GM18909 (cell line): ENCODE results near the gene TUFT1.
"Not testable (repeated sequence)": the region's sequence is repeated elsewhere in the genome, so short reads cannot be mapped to it uniquely, and the experiment has no call there.

ENCODE experiments used
- ATAC-seq: cut with Tn5 transposase; IDR thresholded peaks from one replicate; pipeline ENCODE4 v1.9.1; 2021; ENCODE audit warnings: mild to moderate bottlenecking; ENCODE audit not compliant: unreplicated experiment, poor library complexity

Gene TUFT1

DNA sequence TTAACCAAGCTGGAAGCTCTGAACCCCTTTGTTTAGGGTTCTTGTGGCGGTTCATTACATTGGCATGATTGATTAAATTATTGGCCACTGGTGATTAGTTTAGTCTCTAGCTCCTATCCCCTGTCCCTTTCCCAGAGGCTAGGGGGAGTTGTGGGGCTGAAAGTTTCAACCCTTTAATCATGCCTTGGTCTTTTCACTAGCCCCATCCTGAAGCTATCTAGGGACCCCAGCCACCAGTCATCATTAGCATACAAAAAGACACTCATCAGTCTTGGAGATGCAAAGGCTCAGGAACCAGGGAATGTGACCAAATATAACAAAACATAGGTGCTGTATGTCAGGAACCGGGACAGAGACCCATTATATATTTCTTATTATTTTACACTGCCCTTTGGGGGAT, 37.1 kb downstream of the TUFT1 start:
- no peak for ATAC-seq

DNA sequence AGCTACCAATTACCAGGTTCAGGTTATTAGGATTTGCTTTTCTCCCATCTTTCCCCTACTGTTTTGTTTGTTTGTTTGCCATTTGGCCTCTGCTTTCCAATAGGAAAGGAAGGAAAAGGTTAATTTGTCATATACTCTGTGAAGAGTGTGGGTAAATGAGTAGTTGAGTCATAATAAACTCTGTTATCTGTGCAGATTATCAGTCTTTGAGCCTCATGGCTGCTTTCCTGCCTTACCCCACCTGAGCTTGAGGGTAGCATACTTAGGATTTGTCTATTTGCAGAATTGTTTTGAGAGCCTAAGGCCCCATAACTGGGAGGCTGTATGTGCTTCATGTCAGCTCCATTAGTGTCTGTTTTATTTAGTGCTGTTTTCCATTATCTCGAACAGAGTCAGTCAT, 38.8 kb downstream of the TUFT1 start:
- no peak for ATAC-seq

GRCh38 chr1:151579436-151580225, 39.5 kb downstream of the TUFT1 start:
- ATAC-seq = no peak

- no peak for ATAC-seq
Observed at GRCh38 chr1:151581451-151581850, 41.3 kb downstream of the TUFT1 start.

GRCh38 chr1:151581921-151582320, 41.8 kb downstream of the TUFT1 start:
- ATAC-seq = no peak

GRCh38 chr1:151583796-151584195, 43.7 kb downstream of the TUFT1 start:
- ATAC-seq = no peak

DNA sequence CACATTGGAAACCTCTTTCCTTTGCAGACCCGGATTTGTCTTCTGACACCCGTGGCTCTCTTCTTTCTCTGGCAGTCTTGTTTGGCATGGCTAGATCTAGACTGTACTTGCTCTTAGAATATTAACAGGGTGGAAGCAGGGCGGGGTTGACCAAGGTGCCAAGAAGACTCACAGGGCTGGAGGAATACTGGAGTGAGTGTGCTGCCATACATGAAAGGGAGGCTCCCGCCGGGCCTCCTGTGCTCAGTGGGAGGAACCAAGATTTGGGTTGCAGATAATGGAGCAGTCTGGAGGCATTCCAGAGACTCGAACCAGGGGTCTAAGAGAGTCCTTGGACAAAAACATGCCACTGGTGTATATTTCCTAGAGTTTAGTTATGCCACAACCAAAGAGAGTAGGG, 44.2 kb downstream of the TUFT1 start:
- ATAC-seq = no peak

GRCh38 chr1:151584780-151585179, 44.7 kb downstream of the TUFT1 start:
- ATAC-seq = no peak

GRCh38 chr1:151585622-151586021, 45.5 kb downstream of the TUFT1 start:
- no peak for ATAC-seq

- ATAC-seq = no peak
Observed at GRCh38 chr1:151590961-151591360, 50.9 kb downstream of the TUFT1 start.

- ATAC-seq = no peak
Observed at GRCh38 chr1:151593730-151594129, 53.6 kb downstream of the TUFT1 start.

- ATAC-seq = no peak
Observed at GRCh38 chr1:151594143-151594625, 54.1 kb downstream of the TUFT1 start.

GRCh38 chr1:151596166-151596953, 56.3 kb downstream of the TUFT1 start:
- no peak for ATAC-seq

DNA sequence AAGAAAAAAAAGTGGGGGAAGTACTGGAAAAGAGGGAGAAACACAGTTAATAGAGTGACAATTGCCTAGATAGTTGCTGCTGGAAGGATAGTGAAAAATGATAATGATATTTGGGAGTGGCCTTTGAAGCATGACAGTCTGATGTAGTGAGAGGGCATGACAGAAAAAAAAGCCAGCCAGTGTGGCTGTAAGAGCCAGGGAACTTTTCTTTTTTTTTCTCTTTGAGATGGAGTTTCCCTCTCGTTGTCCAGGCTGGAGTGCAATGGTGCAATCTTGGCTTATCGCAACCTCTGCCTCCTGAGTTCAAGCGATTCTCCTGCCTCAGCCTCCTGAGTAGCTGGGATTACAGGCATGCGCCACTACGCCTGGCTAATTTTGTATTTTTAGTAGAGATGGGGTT, 62.4 kb downstream of the TUFT1 start:
- not testable (repeated sequence) for ATAC-seq

GRCh38 chr1:151604291-151604690, 64.2 kb downstream of the TUFT1 start:
- ATAC-seq = no peak

GRCh38 chr1:151606384-151606783, 66.3 kb downstream of the TUFT1 start:
- no peak for ATAC-seq

DNA sequence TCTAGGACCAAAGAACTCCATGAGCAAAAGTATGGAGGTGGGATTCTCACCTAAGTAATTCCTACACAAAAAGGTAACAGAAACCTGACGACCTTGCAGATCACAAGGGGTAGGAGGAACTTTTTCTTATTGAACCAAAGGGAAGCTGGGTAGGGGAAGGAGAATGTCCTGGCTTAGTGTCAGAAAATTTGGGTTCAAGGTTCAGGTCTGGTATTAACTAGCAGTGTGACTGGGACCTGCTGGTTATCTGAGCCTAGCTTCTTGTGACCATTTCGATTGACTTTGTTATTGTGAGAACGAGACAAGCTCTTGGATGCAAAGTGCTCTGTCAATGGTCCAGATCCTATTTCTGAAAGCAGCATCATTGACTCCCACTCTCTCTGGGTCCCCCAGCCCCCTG, 66.7 kb downstream of the TUFT1 start:
- no peak for ATAC-seq

DNA sequence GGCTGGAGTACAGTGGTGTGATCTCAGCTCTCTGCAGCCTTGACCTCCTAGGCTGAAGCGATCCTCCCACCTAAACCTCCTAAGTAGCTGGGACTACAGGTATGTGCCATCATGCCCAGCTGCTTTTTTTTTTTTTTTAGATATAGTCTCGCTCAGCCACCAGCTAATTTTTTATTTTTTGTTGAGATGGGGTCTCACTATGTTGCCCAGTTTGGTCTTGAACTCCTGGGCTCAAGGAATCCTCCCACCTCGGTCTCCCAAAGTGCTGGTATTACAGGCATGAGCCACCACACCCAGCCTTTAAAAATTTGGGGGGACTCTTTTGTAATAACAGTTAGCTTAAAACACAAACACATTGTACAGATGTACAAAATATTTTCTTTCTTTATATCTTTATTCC, 70.0 kb downstream of the TUFT1 start:
- ATAC-seq = no peak

DNA sequence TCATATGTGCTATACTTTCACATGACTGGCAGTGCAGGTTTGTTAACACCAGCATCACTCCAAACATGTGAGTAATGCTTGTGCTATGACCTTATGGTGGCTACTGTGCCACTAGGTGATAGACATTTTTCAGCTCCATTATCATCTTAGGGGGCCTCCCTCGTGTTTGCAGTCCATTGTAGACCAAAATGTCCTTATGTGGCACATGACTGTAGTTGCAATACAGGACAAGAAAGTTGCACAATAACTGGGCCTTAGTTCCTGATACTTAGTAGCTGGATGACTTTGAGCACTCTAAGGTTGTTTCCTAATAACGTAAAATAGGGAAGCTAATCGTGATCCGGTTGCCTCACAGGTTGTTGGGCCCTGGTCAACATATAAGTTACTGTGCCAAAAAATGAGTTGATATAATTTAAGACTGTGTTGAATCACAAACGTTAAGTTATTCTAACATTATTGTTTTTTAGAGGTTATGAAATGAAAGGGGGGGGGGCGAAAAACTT, 71.2 kb downstream of the TUFT1 start:
- ATAC-seq = no peak

GRCh38 chr1:151611832-151612500, 71.9 kb downstream of the TUFT1 start, which contains the start of gene SNX27:
SNX27 (plus strand) TSS chr1:151612050; CDS start chr1:151612202, 152 bp downstream.
- peak; percentile 96 for ATAC-seq
